GM12878 (cell line): Measurements from ENCODE around the gene NUDT14. TPM values are rescaled to one million over a fixed set of nuclear protein-coding genes. Genes with fewer than 3 reads are reported as not detected.

Experiments used
- ATAC-seq: fragments of 200-7000 bp; cut with Tn5 transposase; 3 replicates; pipeline ENCODE4 v1.9.1; 2020; ENCODE audit warnings: mild to moderate bottlenecking, moderate library complexity
- BruUV-seq: library from RNA; stranded (reverse); fragments of 400-500 nt; replicated peaks from 2 replicates; lab custom pipeline; 2021; lab: Mats Ljungman, UMichigan
- CTCF ChIA-PET: fragments of 300-600 bp; sonication (Branson Sonifier 250); formaldehyde crosslinking; extraction: SDS; loops from one replicate; lab custom pipeline; 2021; ENCODE audit warnings: inconsistent platforms; lab: Yijun Ruan, JAX
- POLR2A ChIA-PET: fragments of 350-600 bp; formaldehyde crosslinking; extraction: SDS; loops from one replicate; lab custom pipeline; 2021; ENCODE audit warnings: inconsistent platforms; lab: Charles Lee
- RAD21 ChIA-PET: fragments of 300-600 bp; sonication (Branson Sonifier 250); formaldehyde crosslinking; loops from one replicate; lab custom pipeline; 2023; ENCODE audit warnings: antibody characterized with exemption; ENCODE audit not compliant: unreplicated experiment; lab: Charles Lee
- SMC1A ChIA-PET: fragments of 300-600 bp; sonication (Branson Sonifier 250); formaldehyde crosslinking; loops from one replicate; lab custom pipeline; 2023; ENCODE audit not compliant: unreplicated experiment, uncharacterized antibody; lab: Charles Lee
- DNase-seq: peaks from one replicate; pipeline ENCODE4 v3.0.0-alpha.2; 2011; ENCODE audit warnings: low read depth, low spot score
- FAIRE-seq: peaks from 3 replicates; lab custom pipeline; 2011; peaks lifted over from hg19 to GRCh38; lab: Jason Lieb, UNC
- H2AFZ ChIP-seq: 2 replicates; pipeline ENCODE4 v1.6.0; 2011; ENCODE audit warnings: low read depth, low read length, control low read depth; ENCODE audit not compliant: control insufficient read depth
- H3K27ac ChIP-seq: 2 replicates; pipeline ENCODE4 v1.5.1; 2011; ENCODE audit warnings: control low read depth; ENCODE audit not compliant: control insufficient read depth, insufficient read depth
- H3K27me3 ChIP-seq, 2 experiments: replicated peaks in 1 of 2; 2 replicates each; pipeline versions ENCODE4 v1.6.0 to v1.6.1; 2011; ENCODE audit warnings: low read length in 1 of 2; ENCODE audit not compliant: control insufficient read depth in 2 of 2, insufficient read depth in 2 of 2
- H3K36me3 ChIP-seq, 2 experiments: 2 replicates each; pipeline ENCODE4 v1.5.1; 2011; ENCODE audit warnings: low read length in 1 of 2; ENCODE audit not compliant: control insufficient read depth in 2 of 2, insufficient read depth in 2 of 2
- H3K4me1 ChIP-seq: 2 replicates; pipeline ENCODE4 v1.6.1; 2011; ENCODE audit warnings: mild to moderate bottlenecking, low read length, moderate library complexity, mixed read lengths; ENCODE audit not compliant: control insufficient read depth, insufficient read depth
- H3K4me2 ChIP-seq: 2 replicates; pipeline ENCODE4 v1.6.0; 2011; ENCODE audit warnings: control low read depth; ENCODE audit not compliant: control insufficient read depth, insufficient read depth
- H3K4me3 ChIP-seq: fragments of 200-600 bp; sonication (generic); 2 replicates; pipeline ENCODE4 v1.5.1; 2016
- H3K79me2 ChIP-seq: 2 replicates; pipeline ENCODE4 v1.6.0; 2011; ENCODE audit warnings: low read length; ENCODE audit not compliant: control insufficient read depth, insufficient read depth
- H3K9ac ChIP-seq: 2 replicates; pipeline ENCODE4 v1.8.0; 2011; ENCODE audit warnings: low read length, control low read depth, mixed read lengths; ENCODE audit not compliant: control insufficient read depth, insufficient read depth
- H3K9me3 ChIP-seq: replicated peaks from 3 replicates; pipeline ENCODE4 v1.5.1; 2011; ENCODE audit warnings: mild to moderate bottlenecking, low read length; ENCODE audit not compliant: control insufficient read depth, insufficient read depth
- H4K20me1 ChIP-seq: 2 replicates; pipeline ENCODE4 v1.6.0; 2011; ENCODE audit not compliant: control insufficient read depth, insufficient read depth
- E2F8 ChIP-seq: fragments of 450-650 bp; IDR thresholded peaks from 2 replicates; pipeline ENCODE4 v1.6.1; 2018; ENCODE audit warnings: mild to moderate bottlenecking, low read depth, moderate library complexity; ENCODE audit not compliant: partially characterized antibody
- IKZF2 ChIP-seq, 2 experiments: fragments of 450-650 bp; IDR thresholded peaks; 2 replicates each; pipeline ENCODE4 v1.6.1; 2017; ENCODE audit warnings: mild to moderate bottlenecking in 2 of 2, moderate library complexity in 2 of 2
- NR2C2 ChIP-seq: IDR thresholded peaks from 2 replicates; pipeline ENCODE4 v1.6.1; 2011; ENCODE audit warnings: borderline replicate concordance, low read depth; ENCODE audit not compliant: control insufficient read depth, insufficient read length
- WGBS: methylation state at CpG from one replicate; pipeline ENCODE4 v1.1.6; 2016; ENCODE audit warnings: low lambda C conversion rate; ENCODE audit not compliant: insufficient replicate concordance, insufficient coverage; ENCODE audit errors: missing lambda C conversion rate; 5-methylcytosine and 5-hydroxymethylcytosine counted together
- in situ Hi-C: fragments of 300-500 bp; cut with MboI; formaldehyde crosslinking; loops from 9 replicates; pipeline ENCODE4 v1.14.3; 2018; ENCODE audit warnings: mixed read lengths
- intact Hi-C: fragments of 100-400 bp; cut with micrococcal nuclease; formaldehyde crosslinking; loops from one replicate; pipeline ENCODE4 v1.14.2; 2022; ENCODE audit not compliant: unreplicated experiment
- polyA plus RNA-seq, 11 experiments: library from polyadenylated mRNA; depleted of rRNA in 4 of 11; unstranded in 6 of 11; stranded (reverse) in 5 of 11; fragments of >200 nt; fragmentation: Nextera tagmentation in 4 of 11; fragmentation: Illumina TruSeq in 1 of 11; extraction: Ambion mirVana in 4 of 11; extraction: Trizol in 1 of 11; gene quantifications; 1 replicate in 1 of 11; 2 replicates in 10 of 11; pipeline versions ENCODE4 v1.2.1 to v1.2.3, GENCODE V29; 2011 to 2016; ENCODE audit warnings: inconsistent platforms in 2 of 11, missing spikeins in 2 of 11, low read depth in 1 of 11
- total RNA-seq, 4 experiments: library from RNA; depleted of rRNA in 3 of 4; stranded (reverse); fragments of >200 nt in 3 of 4; fragmentation: Illumina TruSeq in 1 of 4; extraction: Trizol in 1 of 4; gene quantifications; 2 replicates each; pipeline versions ENCODE4 v1.2.1 to v1.2.3, GENCODE V29; 2013 to 2021

Gene NUDT14
- total and polyA plus RNA-seq, 10 of the 15 experiments (the other 5 are each of a cell fraction or from before 2014, with no cell fraction given): 0.62 to 6.8 (median 4.3) TPM; not detected in 1

- RAD21 ChIA-PET: no interaction called here
- in situ Hi-C loops (no loop called here), intact Hi-C loops (loop anchor here (10.0 kb wide), 1 partner anchor 72 kb away; no protein-coding TSS in a partner anchor)
- H3K4me3 ChIP-seq: no peak overlapping the region
- CTCF ChIA-PET: no interaction called here
- H4K20me1 ChIP-seq: 0 out of 2 replicates have a peak, but pooled peaks cover 2% of the 10 kb centered on the region
- ATAC-seq (no peak), FAIRE-seq (no peak), DNase-seq (no peak)
- BruUV-seq: no TSS peak
- no peaks in the 10 kb centered on the region for H3K79me2 ChIP-seq
- H3K27me3 ChIP-seq: peaks cover 2 to 3% of the 10 kb centered on the region in 2 experiments; a peak in 2 of 4 replicates
- H3K9me3 ChIP-seq: no peaks in the 10 kb centered on the region
- SMC1A ChIA-PET: no interaction called here
- H2AFZ ChIP-seq: no peak overlapping the region
- H3K9ac ChIP-seq: no peak overlapping the region
- H3K4me1 ChIP-seq: no peaks in the 10 kb centered on the region
- no peaks in the 10 kb centered on the region for H3K36me3 ChIP-seq
- H3K27ac ChIP-seq: no peak overlapping the region
- POLR2A ChIA-PET: no interaction called here
- WGBS: 63% methylated on average over 22 of the region's 22 CpGs
- TF ChIP-seq IKZF2 (IDR thresholded peaks at IDR 0.05) (no peak), E2F8 (no peak), NR2C2 (no peak)
- H3K4me2 ChIP-seq: no peak overlapping the region
These were observed 14.4 kb downstream of the NUDT14 start for GRCh38 chr14:105166571-105167302.
